Gastrocnemius medialis (tissue), 4 donors: ENCODE data around the gene DENND1A.

Source experiments
- CTCF ChIP-seq, 5 experiments: fragments of 450-650 bp in 3 of 5; fragments of 200-600 bp in 2 of 5; sonication (generic) in 2 of 5; IDR thresholded peaks in 4 of 5; conservative IDR thresholded peaks in 1 of 5; 1 replicate in 4 of 5; 2 replicates in 1 of 5; pipeline ENCODE4 v1.5.1; 2016 to 2019; ENCODE audit warnings: antibody characterized with exemption in 5 of 5, mild to moderate bottlenecking in 3 of 5, moderate library complexity in 3 of 5
- POLR2A ChIP-seq, 2 donors: fragments of 450-650 bp; IDR thresholded peaks; one replicate each; pipeline ENCODE4 v1.6.1; 2017; ENCODE audit warnings: antibody characterized with exemption in 2 of 2, mild to moderate bottlenecking in 2 of 2, moderate library complexity in 2 of 2

GRCh38 chr9:123880420-123880819 is 49.5 kb downstream of the DENND1A start:
- TF ChIP-seq CTCF (IDR thresholded peaks at IDR 0.05 in 4 of 5, conservative IDR thresholded peaks at IDR 0.05 in 1 of 5) (no peak), POLR2A (IDR thresholded peaks at IDR 0.05) (no peak)
